Loucy (cell line): ENCODE data around the gene FAM13A.

Experiments used
- H2AFZ ChIP-seq: fragments of 200-600 bp; sonication (generic); 2 replicates; pipeline ENCODE4 v1.6.0; 2016; ENCODE audit warnings: antibody characterized with exemption, mild to moderate bottlenecking, low read length, moderate library complexity
- H3F3A ChIP-seq: fragments of 200-600 bp; 2 replicates; pipeline ENCODE4 v1.6.0; 2016; ENCODE audit warnings: antibody characterized with exemption, low read depth, mild to moderate bottlenecking
- H3K27me3 ChIP-seq: fragments of 200-600 bp; sonication (generic); 2 replicates; pipeline ENCODE4 v1.6.1; 2014; ENCODE audit warnings: low read length, mild to moderate bottlenecking; ENCODE audit not compliant: insufficient read depth, poor library complexity, severe bottlenecking
- H3K36me3 ChIP-seq: fragments of 200-600 bp; sonication (generic); 2 replicates; pipeline ENCODE4 v1.6.1; 2016; ENCODE audit warnings: low read length; ENCODE audit not compliant: insufficient read depth
- H3K4me1 ChIP-seq: fragments of 200-600 bp; sonication (generic); 2 replicates; pipeline ENCODE4 v1.5.1; 2014; ENCODE audit warnings: low read length, mild to moderate bottlenecking; ENCODE audit not compliant: insufficient read depth, poor library complexity, severe bottlenecking
- H3K4me2 ChIP-seq: fragments of 200-600 bp; sonication (generic); 2 replicates; pipeline ENCODE4 v1.6.0; 2014; ENCODE audit warnings: antibody characterized with exemption, low read length, low read depth, mild to moderate bottlenecking; ENCODE audit not compliant: poor library complexity, severe bottlenecking
- H3K4me3 ChIP-seq: fragments of 200-600 bp; sonication (generic); 2 replicates; pipeline ENCODE4 v1.5.1; 2014; ENCODE audit warnings: low read length, mild to moderate bottlenecking, mixed read lengths; ENCODE audit not compliant: poor library complexity, severe bottlenecking
- H3K79me2 ChIP-seq: fragments of 200-600 bp; sonication (generic); 2 replicates; pipeline ENCODE4 v1.6.1; 2014; ENCODE audit warnings: low read length; ENCODE audit not compliant: insufficient read depth
- H3K9ac ChIP-seq: fragments of 200-600 bp; sonication (generic); 2 replicates; pipeline ENCODE4 v1.6.0; 2014; ENCODE audit warnings: mild to moderate bottlenecking, low read depth, low read length, moderate library complexity; ENCODE audit not compliant: poor library complexity, severe bottlenecking
- H3K9me2 ChIP-seq: fragments of 200-600 bp; sonication (generic); replicated peaks from 2 replicates; pipeline ENCODE4 v1.6.1; 2016; ENCODE audit warnings: low read depth, low read length, mixed read lengths
- H3K9me3 ChIP-seq: fragments of 200-600 bp; sonication (generic); 2 replicates; pipeline ENCODE4 v1.6.1; 2014; ENCODE audit warnings: mild to moderate bottlenecking, antibody characterized with exemption, low read length, low read depth; ENCODE audit not compliant: insufficient read depth
- H4K20me1 ChIP-seq: fragments of 200-600 bp; sonication (generic); 2 replicates; pipeline ENCODE4 v1.6.0; 2014; ENCODE audit warnings: antibody characterized with exemption, low read length, mild to moderate bottlenecking; ENCODE audit not compliant: insufficient read depth, poor library complexity, severe bottlenecking
- EZH2phosphoT487 ChIP-seq: fragments of 200-600 bp; IDR thresholded peaks from 2 replicates; pipeline ENCODE4 v1.6.1; 2018; ENCODE audit warnings: antibody characterized with exemption, mild to moderate bottlenecking, moderate library complexity, borderline replicate concordance
- TF ChIP-seq, protein P1 (sequence below): fragments of 200-600 bp; sonication (generic); conservative IDR thresholded peaks from 2 replicates; pipeline ENCODE4 v1.5.1; 2014; ENCODE audit warnings: mild to moderate bottlenecking, antibody characterized with exemption, low read length

Gene FAM13A

DNA sequence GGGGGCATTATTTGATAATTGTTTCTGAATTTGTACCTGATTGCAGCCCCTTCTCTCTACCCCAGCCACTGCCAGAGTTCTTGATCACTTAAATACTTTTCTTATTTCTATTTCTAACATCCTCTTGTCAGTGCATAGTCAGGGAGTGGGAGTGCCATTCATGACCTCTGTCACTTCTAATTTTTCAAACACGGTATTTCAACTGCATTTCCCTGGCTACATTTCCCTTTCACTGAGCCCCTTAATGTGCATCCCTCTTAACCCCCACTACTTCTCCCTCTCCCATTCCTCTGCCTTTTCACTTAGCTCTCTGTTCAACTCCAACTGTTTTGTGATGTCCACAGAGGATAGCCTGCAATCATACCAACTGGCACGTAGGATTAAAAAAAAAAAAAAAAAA, 231.1 kb downstream of the FAM13A start:
- Histone ChIP-seq H3K36me3 (no peaks in the 10 kb centered on the region), H3K79me2 (0 out of 2 replicates have a peak, but pooled peaks cover 3% of the 10 kb centered on the region), H3K4me1 (peaks cover 26% of the 10 kb centered on the region), H3K4me3 (no peak overlapping the region), H3K4me2 (no peak overlapping the region), H3K9me2 (no peaks in the 10 kb centered on the region), H2AFZ (no peak overlapping the region), H3K9me3 (no peaks in the 10 kb centered on the region), H4K20me1 (no peaks in the 10 kb centered on the region), H3K9ac (no peak overlapping the region), H3F3A (no peaks in the 10 kb centered on the region; the same call in 1 of the 2 replicates), H3K27me3 (no peaks in the 10 kb centered on the region)
- TF ChIP-seq, protein P1, sequence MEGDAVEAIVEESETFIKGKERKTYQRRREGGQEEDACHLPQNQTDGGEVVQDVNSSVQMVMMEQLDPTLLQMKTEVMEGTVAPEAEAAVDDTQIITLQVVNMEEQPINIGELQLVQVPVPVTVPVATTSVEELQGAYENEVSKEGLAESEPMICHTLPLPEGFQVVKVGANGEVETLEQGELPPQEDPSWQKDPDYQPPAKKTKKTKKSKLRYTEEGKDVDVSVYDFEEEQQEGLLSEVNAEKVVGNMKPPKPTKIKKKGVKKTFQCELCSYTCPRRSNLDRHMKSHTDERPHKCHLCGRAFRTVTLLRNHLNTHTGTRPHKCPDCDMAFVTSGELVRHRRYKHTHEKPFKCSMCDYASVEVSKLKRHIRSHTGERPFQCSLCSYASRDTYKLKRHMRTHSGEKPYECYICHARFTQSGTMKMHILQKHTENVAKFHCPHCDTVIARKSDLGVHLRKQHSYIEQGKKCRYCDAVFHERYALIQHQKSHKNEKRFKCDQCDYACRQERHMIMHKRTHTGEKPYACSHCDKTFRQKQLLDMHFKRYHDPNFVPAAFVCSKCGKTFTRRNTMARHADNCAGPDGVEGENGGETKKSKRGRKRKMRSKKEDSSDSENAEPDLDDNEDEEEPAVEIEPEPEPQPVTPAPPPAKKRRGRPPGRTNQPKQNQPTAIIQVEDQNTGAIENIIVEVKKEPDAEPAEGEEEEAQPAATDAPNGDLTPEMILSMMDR: no peak
- TF ChIP-seq EZH2phosphoT487: no peak

- TF ChIP-seq EZH2phosphoT487: no peak
- TF ChIP-seq, protein P1: no peak
- Histone ChIP-seq H3K9me3 (no peaks in the 10 kb centered on the region), H3K9me2 (no peaks in the 10 kb centered on the region), H3K9ac (peak overlapping the region; percentile 64), H3K27me3 (no peaks in the 10 kb centered on the region), H2AFZ (peak overlapping the region; percentile 98), H3K79me2 (0 out of 2 replicates have a peak, but pooled peaks cover 3% of the 10 kb centered on the region), H3K4me3 (peak overlapping the region; percentile 76), H3F3A (no peaks in the 10 kb centered on the region), H3K4me1 (peaks cover 22% of the 10 kb centered on the region), H4K20me1 (no peaks in the 10 kb centered on the region), H3K36me3 (no peaks in the 10 kb centered on the region), H3K4me2 (peak overlapping the region; percentile 84)
These were observed 233.7 kb downstream of the FAM13A start for GRCh38 chr4:88823058-88823919.

DNA sequence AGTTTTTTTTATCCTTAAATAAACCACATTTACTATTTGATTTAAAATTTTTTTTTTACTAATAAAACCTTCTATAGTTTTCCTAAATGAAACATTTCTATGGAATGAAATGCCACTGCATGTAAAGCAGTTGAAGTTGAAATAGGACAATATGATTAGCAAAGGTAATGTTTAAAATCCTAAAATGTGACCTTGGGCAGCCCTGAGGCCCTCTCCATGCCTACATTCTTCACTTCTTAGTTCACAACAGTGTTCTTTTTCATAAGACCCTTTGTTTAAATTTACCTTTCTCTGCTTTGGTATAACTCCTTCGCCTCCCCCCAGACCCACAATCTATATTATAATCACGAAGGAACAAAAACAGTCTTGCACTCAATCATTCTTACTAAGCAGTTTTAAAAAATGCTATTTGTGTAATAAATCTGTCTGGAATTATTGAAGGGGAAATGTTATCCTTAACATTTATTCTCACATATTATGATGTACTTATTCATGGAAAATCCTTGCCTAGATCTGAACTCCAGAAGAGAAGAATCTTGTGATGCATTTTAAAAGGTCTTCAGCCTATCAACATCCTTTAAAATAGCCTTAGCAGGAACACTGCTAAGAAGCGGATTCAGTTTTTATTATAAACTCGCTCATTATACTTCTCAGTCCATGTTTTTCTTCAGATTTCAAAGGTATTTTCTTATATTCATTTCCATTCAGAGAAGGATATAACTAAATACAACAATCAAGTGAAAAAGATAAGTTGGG, 234.8 kb downstream of the FAM13A start:
- peak overlapping the region; percentile 76 for H3K4me3 ChIP-seq
- H3K36me3 ChIP-seq: no peaks in the 10 kb centered on the region
- peak overlapping the region; percentile 84 for H3K4me2 ChIP-seq
- no peaks in the 10 kb centered on the region for H4K20me1 ChIP-seq
- H2AFZ ChIP-seq: peak overlapping the region; percentile 98; the same call in 1 of the 2 replicates
- no peaks in the 10 kb centered on the region for H3F3A ChIP-seq
- H3K9ac ChIP-seq: peak overlapping the region; percentile 64
- no peaks in the 10 kb centered on the region for H3K9me2 ChIP-seq
- H3K9me3 ChIP-seq: no peaks in the 10 kb centered on the region
- H3K79me2 ChIP-seq: 0 out of 2 replicates have a peak, but pooled peaks cover 3% of the 10 kb centered on the region
- no peak for TF ChIP-seq EZH2phosphoT487
- TF ChIP-seq, protein P1: no peak
- H3K27me3 ChIP-seq: no peaks in the 10 kb centered on the region
- H3K4me1 ChIP-seq: peaks cover 22% of the 10 kb centered on the region
